Hepatocyte (in vitro differentiated cells): Measurements from ENCODE around the gene MRPL38. TPM values are rescaled to one million over a fixed set of nuclear protein-coding genes. Genes with fewer than 3 reads are reported as not detected.
"Not testable (repeated sequence)": the region's sequence is repeated elsewhere in the genome, so short reads cannot be mapped to it uniquely, and the experiment has no call there.

Experiments used
- DNase-seq: peaks from one replicate; pipeline ENCODE4 v3.0.0-alpha.2; 2016; ENCODE audit warnings: low spot score
- H2AFZ ChIP-seq: fragments of 200-600 bp; sonication (generic); 2 replicates; pipeline ENCODE4 v1.6.0; 2016; ENCODE audit warnings: antibody characterized with exemption, mild to moderate bottlenecking
- H3K27ac ChIP-seq: fragments of 200-600 bp; sonication (generic); 2 replicates; pipeline ENCODE4 v1.5.1; 2016; ENCODE audit warnings: mild to moderate bottlenecking
- H3K27me3 ChIP-seq: fragments of 200-600 bp; sonication (generic); 2 replicates; pipeline ENCODE4 v1.6.1; 2016
- H3K36me3 ChIP-seq: fragments of 200-600 bp; sonication (generic); replicated peaks from 2 replicates; pipeline ENCODE4 v1.5.1; 2016; ENCODE audit warnings: low read depth; ENCODE audit not compliant: insufficient read depth
- H3K4me1 ChIP-seq: fragments of 200-600 bp; sonication (generic); 2 replicates; pipeline ENCODE4 v1.5.1; 2016; ENCODE audit warnings: mild to moderate bottlenecking, moderate library complexity; ENCODE audit not compliant: insufficient read depth
- H3K4me2 ChIP-seq: fragments of 200-600 bp; sonication (generic); 2 replicates; pipeline ENCODE4 v1.6.0; 2016
- H3K4me3 ChIP-seq: fragments of 200-600 bp; sonication (generic); 2 replicates; pipeline ENCODE4 v1.5.1; 2016; ENCODE audit warnings: mild to moderate bottlenecking
- H3K79me2 ChIP-seq: fragments of 200-600 bp; sonication (generic); 2 replicates; pipeline ENCODE4 v1.6.0; 2017; ENCODE audit warnings: mild to moderate bottlenecking
- H3K9me2 ChIP-seq: fragments of 200-600 bp; sonication (generic); replicated peaks from 2 replicates; pipeline ENCODE4 v1.6.0; 2017; ENCODE audit warnings: mild to moderate bottlenecking; ENCODE audit not compliant: insufficient read depth
- H3K9me3 ChIP-seq: fragments of 200-600 bp; sonication (generic); 2 replicates; pipeline ENCODE4 v1.5.1; 2016; ENCODE audit warnings: low read depth, mild to moderate bottlenecking
- H4K20me1 ChIP-seq: fragments of 200-600 bp; sonication (generic); 2 replicates; pipeline ENCODE4 v1.6.0; 2016; ENCODE audit warnings: mild to moderate bottlenecking; ENCODE audit not compliant: insufficient read depth, poor library complexity, severe bottlenecking
- EZH2 ChIP-seq: fragments of 200-600 bp; sonication (generic); IDR thresholded peaks from 2 replicates; pipeline ENCODE4 v1.6.1; 2016; ENCODE audit warnings: antibody characterized with exemption, mild to moderate bottlenecking, borderline replicate concordance
- EZH2phosphoT487 ChIP-seq: fragments of 200-600 bp; sonication (generic); IDR thresholded peaks from one replicate; pipeline ENCODE4 v1.6.1; 2018; ENCODE audit warnings: antibody characterized with exemption, mild to moderate bottlenecking, low read depth, moderate library complexity; ENCODE audit not compliant: unreplicated experiment, severe bottlenecking
- WGBS: methylation state at CpG from one replicate; pipeline ENCODE4 v1.1.6; 2016; ENCODE audit warnings: low lambda C conversion rate; ENCODE audit errors: missing lambda C conversion rate; 5-methylcytosine and 5-hydroxymethylcytosine counted together
- polyA plus RNA-seq: library from polyadenylated mRNA; unstranded; fragments of >200 nt; fragmentation: Nextera tagmentation; extraction: Ambion mirVana; gene quantifications from 2 replicates; pipeline ENCODE4 v1.2.1, GENCODE V29; 2016
- total RNA-seq: library from RNA; depleted of rRNA; stranded (reverse); fragments of >200 nt; gene quantifications from 2 replicates; pipeline ENCODE4 v1.2.3, GENCODE V29; 2014
- TF ChIP-seq, protein P1 (sequence below): fragments of 200-600 bp; sonication (generic); IDR thresholded peaks from 2 replicates; pipeline ENCODE4 v1.5.1; 2016; ENCODE audit warnings: antibody characterized with exemption, mild to moderate bottlenecking; ENCODE audit not compliant: poor library complexity

MRPL38 gene
- total and polyA plus RNA-seq, 2 experiments from 2014 or later = 50.2 to 124 TPM

DNA sequence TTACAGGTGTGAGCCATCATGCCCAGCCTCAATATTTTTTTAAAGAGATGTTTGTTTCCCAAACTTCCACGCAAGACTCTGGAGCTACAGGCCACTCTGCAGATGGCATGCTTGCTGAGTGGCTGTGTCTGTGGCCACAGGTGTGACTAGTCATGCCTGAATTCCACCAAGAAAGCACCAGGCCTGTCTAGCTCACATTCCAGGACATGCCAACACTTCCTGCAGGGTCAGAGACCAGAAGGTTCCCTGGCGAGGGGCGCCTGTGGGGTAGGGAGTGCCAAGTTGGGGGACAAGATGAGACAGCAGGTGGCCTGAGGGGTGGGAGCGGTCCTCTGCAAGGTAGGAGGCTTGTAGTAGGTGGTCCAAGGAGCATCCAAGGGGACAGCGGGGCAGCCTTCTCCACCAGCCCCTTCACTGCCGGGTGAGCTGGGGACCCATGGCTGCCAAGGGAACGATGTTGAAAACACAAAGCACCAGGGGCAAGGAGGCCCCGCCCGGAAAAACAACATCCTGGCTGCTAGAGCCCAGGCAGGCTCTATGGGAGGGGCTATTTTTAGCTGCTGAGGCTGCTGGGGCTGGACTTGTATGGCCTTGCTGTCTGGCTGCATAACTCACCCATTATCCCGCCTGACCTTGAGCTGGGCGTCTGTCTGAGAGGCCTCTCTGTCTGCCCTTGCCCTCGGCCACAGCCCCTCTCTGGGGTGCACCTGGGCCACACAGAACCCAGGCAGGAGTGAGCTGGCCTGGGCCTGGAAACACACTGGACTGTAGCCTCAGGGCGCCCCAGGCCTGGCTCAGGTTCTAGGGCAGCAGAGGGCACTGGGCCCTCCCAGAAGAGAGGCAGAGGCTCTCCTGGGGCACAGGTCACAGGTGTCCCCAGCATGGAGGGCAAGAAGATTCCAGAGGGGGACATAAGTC lies 32.0 kb downstream of the MRPL38 start:
- TF ChIP-seq EZH2phosphoT487 (no peak), EZH2 (no peak)
- TF ChIP-seq, protein P1, sequence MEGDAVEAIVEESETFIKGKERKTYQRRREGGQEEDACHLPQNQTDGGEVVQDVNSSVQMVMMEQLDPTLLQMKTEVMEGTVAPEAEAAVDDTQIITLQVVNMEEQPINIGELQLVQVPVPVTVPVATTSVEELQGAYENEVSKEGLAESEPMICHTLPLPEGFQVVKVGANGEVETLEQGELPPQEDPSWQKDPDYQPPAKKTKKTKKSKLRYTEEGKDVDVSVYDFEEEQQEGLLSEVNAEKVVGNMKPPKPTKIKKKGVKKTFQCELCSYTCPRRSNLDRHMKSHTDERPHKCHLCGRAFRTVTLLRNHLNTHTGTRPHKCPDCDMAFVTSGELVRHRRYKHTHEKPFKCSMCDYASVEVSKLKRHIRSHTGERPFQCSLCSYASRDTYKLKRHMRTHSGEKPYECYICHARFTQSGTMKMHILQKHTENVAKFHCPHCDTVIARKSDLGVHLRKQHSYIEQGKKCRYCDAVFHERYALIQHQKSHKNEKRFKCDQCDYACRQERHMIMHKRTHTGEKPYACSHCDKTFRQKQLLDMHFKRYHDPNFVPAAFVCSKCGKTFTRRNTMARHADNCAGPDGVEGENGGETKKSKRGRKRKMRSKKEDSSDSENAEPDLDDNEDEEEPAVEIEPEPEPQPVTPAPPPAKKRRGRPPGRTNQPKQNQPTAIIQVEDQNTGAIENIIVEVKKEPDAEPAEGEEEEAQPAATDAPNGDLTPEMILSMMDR = no peak
- DNase-seq = peak; percentile 86
- WGBS = 66% methylated on average over 13 of the region's 13 CpGs
- Histone ChIP-seq H3K27ac (peak overlapping the region; percentile 79), H3K79me2 (no peaks in the 10 kb centered on the region), H3K4me1 (peaks cover 22% of the 10 kb centered on the region), H3K27me3 (no peaks in the 10 kb centered on the region), H3K36me3 (no peaks in the 10 kb centered on the region), H3K4me3 (no peak overlapping the region), H3K9me2 (no peaks in the 10 kb centered on the region), H2AFZ (no peak overlapping the region), H3K4me2 (no peak overlapping the region), H4K20me1 (no peaks in the 10 kb centered on the region), H3K9me3 (no peaks in the 10 kb centered on the region)

DNA sequence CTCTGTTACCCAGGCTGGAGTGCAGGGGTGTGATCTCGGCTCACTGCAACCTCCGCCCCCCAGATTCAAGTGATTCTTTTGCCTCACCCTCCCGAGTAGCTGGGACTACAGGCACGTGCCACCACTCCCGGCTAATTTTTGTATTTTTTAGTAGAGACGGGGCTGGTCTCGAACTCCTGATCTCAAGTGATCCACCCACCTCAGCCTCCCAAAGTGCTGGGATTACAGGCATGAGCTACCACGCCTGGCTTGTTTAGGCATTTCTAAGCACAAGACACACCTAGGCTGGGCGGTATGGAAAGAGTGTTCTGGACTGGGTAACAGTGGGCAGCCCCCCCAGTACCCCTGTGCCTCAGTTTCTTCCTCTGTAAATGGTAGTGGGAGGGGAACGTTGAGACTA lies 34.5 kb downstream of the MRPL38 start:
- H3K4me3 ChIP-seq, H3K4me1 ChIP-seq, H3K9me2 ChIP-seq, H3K27me3 ChIP-seq, H4K20me1 ChIP-seq, H2AFZ ChIP-seq, H3K4me2 ChIP-seq, DNase-seq, H3K9me3 ChIP-seq, H3K36me3 ChIP-seq, H3K79me2 ChIP-seq: not testable (repeated sequence)
- peak overlapping the region; percentile 87 for H3K27ac ChIP-seq
- 92% methylated on average over 10 of the region's 10 CpGs for WGBS

DNA sequence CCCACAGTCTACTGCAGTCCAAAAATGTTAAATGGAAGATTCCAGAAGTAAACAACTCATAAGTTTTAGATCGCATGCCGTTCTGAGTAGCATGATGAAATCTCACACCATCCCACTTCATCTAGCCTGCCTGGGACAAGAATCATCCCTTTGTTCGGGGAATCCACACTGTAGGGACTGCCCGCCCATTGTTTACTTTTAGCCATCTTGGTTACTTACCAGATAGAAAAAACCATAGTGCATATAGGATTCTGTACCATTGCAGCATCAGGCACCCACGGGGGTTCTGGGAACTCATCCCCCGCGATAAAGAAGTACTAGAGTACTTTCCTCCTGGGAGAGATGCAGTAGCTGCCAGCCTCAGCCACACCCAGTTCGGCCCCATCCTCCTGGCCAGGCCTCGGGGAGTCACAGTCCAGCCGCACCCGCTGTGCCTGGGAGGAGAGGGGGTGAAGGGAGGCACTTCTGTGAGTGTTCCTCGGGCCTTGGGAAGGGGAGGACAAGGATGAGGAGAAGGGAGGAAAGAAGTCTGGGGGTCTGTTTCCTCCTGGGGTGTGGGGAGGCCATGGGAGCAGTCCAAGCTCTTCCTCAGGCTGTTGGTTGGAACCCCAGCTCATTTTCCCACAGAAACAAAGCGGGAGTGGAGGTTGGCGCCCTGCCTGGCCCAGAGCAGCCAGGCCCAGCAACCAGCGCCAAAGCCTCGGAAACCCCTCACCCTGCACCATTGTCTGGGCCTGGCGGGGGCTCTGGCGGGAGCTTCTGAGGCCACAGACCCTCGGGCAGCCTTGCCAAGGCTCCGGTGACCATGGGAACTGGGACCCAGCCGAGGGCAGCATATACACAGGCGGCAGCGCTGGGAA lies 35.2 kb downstream of the MRPL38 start:
- Histone ChIP-seq H3K4me2 (peak overlapping the region; percentile 22), H3K79me2 (no peaks in the 10 kb centered on the region), H3K9me2 (no peaks in the 10 kb centered on the region), H3K4me1 (peaks cover 13% of the 10 kb centered on the region), H3K27ac (peak overlapping the region; percentile 87), H3K36me3 (no peaks in the 10 kb centered on the region), H3K4me3 (no peak overlapping the region), H3K27me3 (no peaks in the 10 kb centered on the region), H2AFZ (no peak overlapping the region), H3K9me3 (no peaks in the 10 kb centered on the region), H4K20me1 (no peaks in the 10 kb centered on the region)
- DNase-seq = no peak
- TF ChIP-seq EZH2phosphoT487 = no peak
- TF ChIP-seq EZH2 = no peak
- TF ChIP-seq, protein P1 = no peak
- 71% methylated on average over 23 of the region's 23 CpGs for WGBS

DNA sequence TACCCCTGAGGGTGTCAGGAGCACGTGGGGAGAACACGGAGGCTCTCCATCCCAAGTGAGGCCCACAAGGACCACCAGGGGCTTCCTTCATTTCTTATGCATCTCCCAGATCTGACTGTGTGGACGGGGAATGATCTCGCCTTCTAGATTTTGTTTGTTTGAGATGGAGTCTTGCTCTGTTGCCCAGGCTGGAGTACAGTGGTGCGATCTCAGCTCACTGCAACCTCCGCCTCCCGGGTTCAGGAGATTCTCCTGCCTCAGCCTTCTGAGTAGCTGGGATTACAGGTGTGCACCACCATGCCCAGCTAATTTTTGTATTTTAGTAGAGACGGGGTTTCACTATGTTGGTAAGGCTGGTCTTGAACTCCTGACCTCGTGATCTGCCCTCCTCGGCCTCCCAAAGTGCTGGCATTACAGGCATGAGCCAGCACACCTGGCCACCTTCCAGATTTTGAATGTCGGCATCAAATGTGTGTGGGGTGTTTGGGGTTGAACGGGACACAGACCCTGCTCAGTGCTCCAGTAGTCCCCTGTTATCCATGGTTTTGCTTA lies 35.9 kb downstream of the MRPL38 start:
- Histone ChIP-seq H3K27ac (peak overlapping the region; percentile 87), H3K4me1 (peaks cover 13% of the 10 kb centered on the region)
- not testable (repeated sequence) for H3K4me3 ChIP-seq, H3K9me3 ChIP-seq, H4K20me1 ChIP-seq, H3K4me2 ChIP-seq, H3K9me2 ChIP-seq, H2AFZ ChIP-seq, DNase-seq, H3K27me3 ChIP-seq, H3K36me3 ChIP-seq, H3K79me2 ChIP-seq
- WGBS = 88% methylated on average over 12 of the region's 12 CpGs

DNA sequence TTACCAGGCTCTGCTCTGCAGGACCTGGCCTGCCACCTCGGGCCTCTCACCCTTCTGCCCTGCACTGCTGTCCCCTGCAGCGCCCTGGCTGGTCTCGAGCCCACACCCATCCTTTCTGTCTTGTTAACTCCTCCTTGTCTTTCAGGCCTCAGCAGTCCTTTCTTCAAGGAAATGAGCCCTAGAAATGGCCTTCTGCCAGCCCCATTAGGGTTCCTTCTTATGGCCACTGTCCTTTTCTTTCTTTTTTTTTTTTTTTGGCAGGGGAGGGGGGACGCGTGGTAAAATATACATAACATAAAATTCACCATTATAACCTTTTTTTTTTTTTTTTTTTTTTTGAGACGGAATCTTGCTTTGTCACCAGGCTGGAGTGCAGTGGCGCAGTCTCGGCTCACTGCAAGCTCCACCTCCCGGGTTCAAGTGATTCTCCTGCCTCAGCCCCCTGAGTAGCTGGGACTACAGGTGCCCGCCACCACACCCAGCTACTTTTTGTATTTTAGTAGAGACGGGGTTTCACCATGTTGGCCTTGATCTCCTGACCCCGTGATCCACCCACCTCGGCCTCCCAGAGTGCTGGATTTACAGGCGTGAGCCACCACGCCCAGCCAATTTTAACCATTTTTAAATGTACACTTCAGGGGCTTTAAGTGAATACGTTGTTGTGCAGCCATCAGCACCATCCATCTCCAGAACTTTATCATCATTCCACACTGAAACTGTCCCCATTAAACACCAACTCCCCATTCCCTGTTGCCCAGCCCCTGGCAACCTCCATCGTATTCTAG lies 39.1 kb downstream of the MRPL38 start:
- not testable (repeated sequence) for H3K4me1 ChIP-seq, H3K9me2 ChIP-seq, H2AFZ ChIP-seq, H3K79me2 ChIP-seq, H3K4me3 ChIP-seq, H3K27me3 ChIP-seq, DNase-seq, H3K36me3 ChIP-seq, H4K20me1 ChIP-seq, H3K9me3 ChIP-seq, H3K4me2 ChIP-seq
- WGBS = 83% methylated on average over 16 of the region's 17 CpGs
- H3K27ac ChIP-seq = peak overlapping the region; percentile 43

DNA sequence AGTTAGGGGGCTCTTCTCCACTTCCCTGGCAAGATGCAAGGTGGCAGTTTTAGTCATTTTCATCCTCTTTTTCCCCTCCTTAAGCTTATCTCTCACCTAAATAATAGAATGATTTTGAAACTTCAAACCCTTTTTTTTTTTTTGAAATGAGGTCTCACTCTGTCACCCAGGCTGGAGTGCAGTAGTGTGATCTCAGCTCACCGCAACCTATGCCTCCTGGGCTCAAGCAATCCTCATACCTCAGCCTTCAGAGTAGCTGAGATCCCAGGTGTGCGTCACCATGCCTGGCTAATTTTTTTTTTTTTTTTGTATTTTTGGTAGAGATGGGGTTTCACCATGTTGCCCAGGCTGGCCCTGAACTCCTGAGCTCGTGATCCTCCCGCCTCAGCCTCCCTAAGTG lies 39.8 kb downstream of the MRPL38 start:
- 78% methylated on average over 4 of the region's 4 CpGs for WGBS
- peak overlapping the region; percentile 29 for H3K4me2 ChIP-seq
- H3K4me1 ChIP-seq, H3K79me2 ChIP-seq, H3K36me3 ChIP-seq, H3K4me3 ChIP-seq, H3K9me2 ChIP-seq, H3K9me3 ChIP-seq, H2AFZ ChIP-seq, H4K20me1 ChIP-seq, H3K27me3 ChIP-seq, DNase-seq: not testable (repeated sequence)
- peak overlapping the region; percentile 43 for H3K27ac ChIP-seq
